ENCODE results near the gene ROCK1. TPM values are rescaled to one million over a fixed set of nuclear protein-coding genes. Genes with fewer than 3 reads are reported as not detected.

Gene ROCK1
- total RNA-seq, 6 donors from 2014 or later: 49.4 to 134 (median 75.9) TPM

GRCh38 chr18:20988726-20989125 lies 122.9 kb downstream of the ROCK1 start:
- no peak for ATAC-seq (ENCODE audit: low FRiP score in 2 of 2)
- Histone ChIP-seq H3K27ac (no peak overlapping the region), H3K4me1 (no peaks in the 10 kb centered on the region), H3K36me3 (peaks cover 0 to 99% (median 32%) of the 10 kb centered on the region in 4 donors), H3K27me3 (no peaks in the 10 kb centered on the region), H3K9me3 (no peaks in the 10 kb centered on the region), H3K4me3 (no peak overlapping the region)
- TF ChIP-seq EP300 (IDR thresholded peaks at IDR 0.05) (no peak), POLR2AphosphoS5 (IDR thresholded peaks at IDR 0.05) (no peak), CTCF (IDR thresholded peaks at IDR 0.05) (no peak), POLR2A (IDR thresholded peaks at IDR 0.05) (no peak)
- 68% methylated on average over 3 of the region's 3 CpGs for WGBS, 2 donors
- DNase-seq: no peak

GRCh38 chr18:20975077-20975476 lies 136.5 kb downstream of the ROCK1 start:
- ATAC-seq (ENCODE audit: low FRiP score in 2 of 2): no peak
- Histone ChIP-seq H3K27ac (no peak overlapping the region), H3K4me1 (no peaks in the 10 kb centered on the region), H3K36me3 (peaks cover 14 to 77% (median 32%) of the 10 kb centered on the region in 4 donors), H3K27me3 (no peaks in the 10 kb centered on the region), H3K9me3 (no peaks in the 10 kb centered on the region), H3K4me3 (no peak overlapping the region)
- DNase-seq: no peak
- no peak for TF ChIP-seq POLR2A (IDR thresholded peaks at IDR 0.05)
- TF ChIP-seq CTCF (IDR thresholded peaks at IDR 0.05): no peak
- TF ChIP-seq POLR2AphosphoS5 (IDR thresholded peaks at IDR 0.05): no peak
- no peak for TF ChIP-seq EP300 (IDR thresholded peaks at IDR 0.05)
- 91 to 100% methylated on average over 2 of the region's 2 CpGs for WGBS, 2 donors

GRCh38 chr18:20971886-20972267 lies 139.7 kb downstream of the ROCK1 start:
- TF ChIP-seq POLR2A (IDR thresholded peaks at IDR 0.05): no peak
- no peak for TF ChIP-seq EP300 (IDR thresholded peaks at IDR 0.05)
- TF ChIP-seq CTCF (IDR thresholded peaks at IDR 0.05): peak in 4 of 6 experiments; percentile 27 to 46 (median 42)
- no peak for TF ChIP-seq POLR2AphosphoS5 (IDR thresholded peaks at IDR 0.05)
- H3K9me3 ChIP-seq: no peaks in the 10 kb centered on the region
- H3K27me3 ChIP-seq: no peaks in the 10 kb centered on the region
- DNase-seq (no peak), ATAC-seq (ENCODE audit: low FRiP score in 2 of 2) (peak in 1 of 2 donors; percentile 56)
- H3K4me3 ChIP-seq: no peak overlapping the region
- no peaks in the 10 kb centered on the region for H3K4me1 ChIP-seq
- H3K27ac ChIP-seq: no peak overlapping the region
- peaks cover 12 to 77% (median 36%) of the 10 kb centered on the region in 4 donors for H3K36me3 ChIP-seq

GRCh38 chr18:20966795-20967194 lies 144.8 kb downstream of the ROCK1 start:
- Histone ChIP-seq H3K27ac (no peak overlapping the region), H3K27me3 (no peaks in the 10 kb centered on the region), H3K9me3 (no peaks in the 10 kb centered on the region), H3K4me1 (no peaks in the 10 kb centered on the region), H3K36me3 (peaks cover 12 to 63% (median 32%) of the 10 kb centered on the region in 4 donors), H3K4me3 (no peak overlapping the region)
- ATAC-seq (ENCODE audit: low FRiP score in 2 of 2): no peak
- DNase-seq: no peak
- TF ChIP-seq CTCF (IDR thresholded peaks at IDR 0.05) (no peak), EP300 (IDR thresholded peaks at IDR 0.05) (no peak), POLR2A (IDR thresholded peaks at IDR 0.05) (no peak), POLR2AphosphoS5 (IDR thresholded peaks at IDR 0.05) (no peak)
- WGBS, 2 donors: 80 to 92% methylated on average over 2 of the region's 2 CpGs

GRCh38 chr18:20963027-20963426 lies 148.6 kb downstream of the ROCK1 start:
- Histone ChIP-seq H3K4me3 (no peak overlapping the region), H3K36me3 (peaks cover 3 to 46% (median 18%) of the 10 kb centered on the region in 4 donors), H3K9me3 (no peaks in the 10 kb centered on the region), H3K27ac (no peak overlapping the region), H3K4me1 (no peaks in the 10 kb centered on the region), H3K27me3 (no peaks in the 10 kb centered on the region)
- ATAC-seq (ENCODE audit: low FRiP score in 2 of 2): no peak
- WGBS, 2 donors: 97 to 98% methylated on average over 2 of the region's 2 CpGs
- TF ChIP-seq POLR2AphosphoS5 (IDR thresholded peaks at IDR 0.05) (no peak), EP300 (IDR thresholded peaks at IDR 0.05) (no peak), POLR2A (IDR thresholded peaks at IDR 0.05) (no peak), CTCF (IDR thresholded peaks at IDR 0.05) (no peak)
- DNase-seq: no peak
